Liver (tissue), 9 donors: ENCODE results near the gene KLF6. TPM values are rescaled to one million over a fixed set of nuclear protein-coding genes. Genes with fewer than 3 reads are reported as not detected.

Experiments
- DNase-seq: peaks from one replicate; pipeline ENCODE4 v3.0.0-alpha.2; 2017; ENCODE audit warnings: low spot score
- H3K27ac ChIP-seq, 2 donors: one replicate each; pipeline ENCODE4 v1.7.0; 2013; ENCODE audit warnings: inconsistent platforms in 2 of 2, low read length in 2 of 2, control low read depth in 1 of 2, low read depth in 1 of 2, mild to moderate bottlenecking in 1 of 2
- H3K27me3 ChIP-seq, 4 donors: one replicate each; pipeline versions ENCODE4 v1.6.1 to v1.7.0; 2013; ENCODE audit warnings: low read length in 3 of 4, inconsistent platforms in 1 of 4, mild to moderate bottlenecking in 1 of 4, moderate library complexity in 1 of 4; ENCODE audit not compliant: control insufficient read depth in 4 of 4, insufficient read depth in 4 of 4
- H3K36me3 ChIP-seq, 4 donors: one replicate each; pipeline versions ENCODE4 v1.6.1 to v1.7.0; 2013; ENCODE audit warnings: low read length in 3 of 4, mild to moderate bottlenecking in 3 of 4, low read depth in 1 of 4, moderate library complexity in 1 of 4; ENCODE audit not compliant: control insufficient read depth in 4 of 4, insufficient read depth in 3 of 4
- H3K4me1 ChIP-seq, 4 donors: one replicate each; pipeline versions ENCODE4 v1.6.1 to v1.7.0; 2013; ENCODE audit warnings: low read length in 3 of 4, mild to moderate bottlenecking in 3 of 4, moderate library complexity in 1 of 4; ENCODE audit not compliant: control insufficient read depth in 4 of 4, insufficient read depth in 4 of 4
- H3K4me3 ChIP-seq, 3 donors: one replicate each; pipeline versions ENCODE4 v1.6.1 to v1.7.0; 2013; ENCODE audit warnings: low read length in 3 of 3, control low read depth in 1 of 3, low read depth in 1 of 3, mild to moderate bottlenecking in 1 of 3
- H3K9ac ChIP-seq, 2 donors: one replicate each; pipeline ENCODE4 v1.7.0; 2013; ENCODE audit warnings: low read length in 2 of 2, mild to moderate bottlenecking in 2 of 2, moderate library complexity in 2 of 2, control low read depth in 1 of 2, low read depth in 1 of 2
- H3K9me3 ChIP-seq, 4 donors: one replicate each; pipeline versions ENCODE4 v1.6.1 to v1.7.0; 2013; ENCODE audit warnings: low read length in 3 of 4; ENCODE audit not compliant: control insufficient read depth in 4 of 4
- EGR1 ChIP-seq, 2 donors: IDR thresholded peaks; 2 replicates each; pipeline ENCODE4 v1.6.1; 2016 to 2018; ENCODE audit warnings: antibody characterized with exemption in 2 of 2, low read depth in 2 of 2
- FOXA1 ChIP-seq: IDR thresholded peaks from 2 replicates; pipeline ENCODE4 v1.6.1; 2016; ENCODE audit warnings: antibody characterized with exemption
- FOXA2 ChIP-seq: IDR thresholded peaks from 2 replicates; pipeline ENCODE4 v1.6.1; 2016; ENCODE audit warnings: antibody characterized with exemption
- GABPA ChIP-seq, 2 donors: IDR thresholded peaks in 1 of 2; conservative IDR thresholded peaks in 1 of 2; 2 replicates each; pipeline ENCODE4 v1.6.1; 2016; ENCODE audit warnings: antibody characterized with exemption in 2 of 2, mild to moderate bottlenecking in 1 of 2, moderate library complexity in 1 of 2
- HNF4A ChIP-seq, 2 donors: conservative IDR thresholded peaks; 2 replicates each; pipeline ENCODE4 v1.6.1; 2016; ENCODE audit warnings: antibody characterized with exemption in 2 of 2, mild to moderate bottlenecking in 2 of 2
- HNF4G ChIP-seq: IDR thresholded peaks from 2 replicates; pipeline ENCODE4 v1.6.1; 2016; ENCODE audit warnings: antibody characterized with exemption
- JUND ChIP-seq, 2 donors: IDR thresholded peaks; 2 replicates each; pipeline ENCODE4 v1.6.1; 2016; ENCODE audit warnings: antibody characterized with exemption in 2 of 2
- RAD21 ChIP-seq, 2 donors: IDR thresholded peaks; 2 replicates each; pipeline ENCODE4 v1.6.1; 2016; ENCODE audit warnings: antibody characterized with exemption in 2 of 2, mild to moderate bottlenecking in 2 of 2
- RXRA ChIP-seq, 2 donors: IDR thresholded peaks; 2 replicates each; pipeline ENCODE4 v1.6.1; 2017 to 2018; ENCODE audit warnings: antibody characterized with exemption in 2 of 2, mild to moderate bottlenecking in 1 of 2
- SP1 ChIP-seq: IDR thresholded peaks from 2 replicates; pipeline ENCODE4 v1.6.1; 2018; ENCODE audit warnings: antibody characterized with exemption, mild to moderate bottlenecking
- TAF1 ChIP-seq: conservative IDR thresholded peaks from 2 replicates; pipeline ENCODE4 v1.6.1; 2016; ENCODE audit warnings: antibody characterized with exemption, mild to moderate bottlenecking
- YY1 ChIP-seq: IDR thresholded peaks from 2 replicates; pipeline ENCODE4 v1.6.1; 2016; ENCODE audit warnings: antibody characterized with exemption, mild to moderate bottlenecking
- WGBS: extraction: QIAGEN DNeasy Blood & Tissue Kit; methylation state at CpG from one replicate; pipeline ENCODE4 v1.1.7; 2013; 5-methylcytosine and 5-hydroxymethylcytosine counted together
- polyA plus RNA-seq, 2 donors: library from polyadenylated mRNA; stranded (reverse) in 1 of 2; unstranded in 1 of 2; fragments of 200-250 nt in 1 of 2; fragments of >200 nt in 1 of 2; fragmentation: Nextera tagmentation in 1 of 2; extraction: Ambion mirVana in 1 of 2; gene quantifications; one replicate each; pipeline versions ENCODE4 v1.2.1 to v1.2.3, GENCODE V29; 2013 to 2015
- total RNA-seq, 2 donors: library from RNA; depleted of rRNA; stranded (reverse); fragments of >200 nt; gene quantifications; one replicate each; pipeline ENCODE4 v1.2.3, GENCODE V29; 2014
- TF ChIP-seq, protein P1 (sequence below): fragments of 150-350 bp; IDR thresholded peaks from 2 replicates; pipeline ENCODE4 v1.5.1; 2017; ENCODE audit warnings: improper control_type of control experiment, low read depth, low read length; ENCODE audit not compliant: missing input control
- TF ChIP-seq, protein P2 (sequence below): IDR thresholded peaks from 2 replicates; pipeline ENCODE4 v1.6.1; 2016; ENCODE audit warnings: antibody characterized with exemption
- TF ChIP-seq, protein P3 (sequence below): IDR thresholded peaks from 2 replicates; pipeline ENCODE4 v1.6.1; 2016; ENCODE audit warnings: antibody characterized with exemption
- TF ChIP-seq, protein P4 (sequence below): IDR thresholded peaks from 2 replicates; pipeline ENCODE4 v1.6.1; 2016; ENCODE audit warnings: antibody characterized with exemption, mild to moderate bottlenecking
- donor health status: healthy.
- donor health status: healthy.
- donor health status: healthy.
- donor health status: healthy.
- donor health status: healthy.

KLF6 gene
- total and polyA plus RNA-seq, 4 donors: 11.0 to 124 (median 22.2) TPM

DNA sequence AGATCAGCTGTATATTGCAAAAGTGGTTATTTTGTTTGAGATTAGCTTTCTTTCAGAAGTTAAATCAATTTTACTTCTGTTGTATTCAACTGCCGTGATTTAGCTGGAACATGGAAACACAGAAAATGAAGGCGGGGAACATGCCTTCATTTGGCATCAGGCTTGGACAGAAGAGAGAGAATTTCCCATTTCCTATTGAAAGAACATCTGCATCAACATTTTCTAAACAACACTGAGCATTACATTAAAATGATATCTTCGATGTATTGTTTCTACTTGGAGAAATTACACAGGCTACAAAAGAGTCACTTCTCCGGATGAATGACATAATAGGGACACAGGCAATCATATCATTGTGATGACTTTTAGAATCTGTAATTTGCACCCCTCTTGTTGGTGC, 46.6 kb upstream of the KLF6 start:
- TF ChIP-seq EGR1 (IDR thresholded peaks at IDR 0.05; ENCODE audit: low read depth in 2 of 2) (no peak), HNF4G (no peak)
- TF ChIP-seq, protein P1, sequence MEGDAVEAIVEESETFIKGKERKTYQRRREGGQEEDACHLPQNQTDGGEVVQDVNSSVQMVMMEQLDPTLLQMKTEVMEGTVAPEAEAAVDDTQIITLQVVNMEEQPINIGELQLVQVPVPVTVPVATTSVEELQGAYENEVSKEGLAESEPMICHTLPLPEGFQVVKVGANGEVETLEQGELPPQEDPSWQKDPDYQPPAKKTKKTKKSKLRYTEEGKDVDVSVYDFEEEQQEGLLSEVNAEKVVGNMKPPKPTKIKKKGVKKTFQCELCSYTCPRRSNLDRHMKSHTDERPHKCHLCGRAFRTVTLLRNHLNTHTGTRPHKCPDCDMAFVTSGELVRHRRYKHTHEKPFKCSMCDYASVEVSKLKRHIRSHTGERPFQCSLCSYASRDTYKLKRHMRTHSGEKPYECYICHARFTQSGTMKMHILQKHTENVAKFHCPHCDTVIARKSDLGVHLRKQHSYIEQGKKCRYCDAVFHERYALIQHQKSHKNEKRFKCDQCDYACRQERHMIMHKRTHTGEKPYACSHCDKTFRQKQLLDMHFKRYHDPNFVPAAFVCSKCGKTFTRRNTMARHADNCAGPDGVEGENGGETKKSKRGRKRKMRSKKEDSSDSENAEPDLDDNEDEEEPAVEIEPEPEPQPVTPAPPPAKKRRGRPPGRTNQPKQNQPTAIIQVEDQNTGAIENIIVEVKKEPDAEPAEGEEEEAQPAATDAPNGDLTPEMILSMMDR: no peak
- Histone ChIP-seq H3K36me3 (no peaks in the 10 kb centered on the region), H3K4me3 (no peak overlapping the region), H3K4me1 (peaks cover 0 to 6% (median 0%) of the 10 kb centered on the region in 4 donors), H3K9ac (no peak overlapping the region), H3K27ac (no peak overlapping the region), H3K9me3 (no peaks in the 10 kb centered on the region), H3K27me3 (no peaks in the 10 kb centered on the region)
- no peak for DNase-seq
- 87% methylated on average over 4 of the region's 4 CpGs for WGBS

DNA sequence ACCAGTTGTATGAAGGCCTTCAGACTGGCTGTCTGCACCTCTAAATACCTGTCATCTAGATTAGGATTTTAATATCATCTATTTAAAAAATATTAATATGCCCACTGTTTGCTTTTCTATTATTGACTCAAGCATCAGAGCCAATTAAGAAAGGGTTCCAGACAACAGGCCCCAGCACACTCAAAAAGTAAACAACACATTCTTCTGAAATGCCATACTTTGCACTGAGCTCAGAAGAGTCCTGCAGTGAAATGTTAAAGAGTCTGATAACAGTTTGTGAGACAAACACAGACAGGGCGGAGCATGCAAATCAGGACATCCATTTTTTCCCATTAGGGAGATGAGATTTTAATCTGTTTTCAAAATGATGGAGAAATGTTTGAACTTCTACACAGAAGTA, 45.9 kb upstream of the KLF6 start:
- Histone ChIP-seq H3K36me3 (no peaks in the 10 kb centered on the region), H3K27ac (no peak overlapping the region), H3K27me3 (no peaks in the 10 kb centered on the region), H3K9me3 (no peaks in the 10 kb centered on the region), H3K4me1 (peaks cover 0 to 6% (median 0%) of the 10 kb centered on the region in 4 donors), H3K9ac (no peak overlapping the region), H3K4me3 (no peak overlapping the region)
- peak in 1 of 2 donors; percentile 13 for TF ChIP-seq HNF4A (conservative IDR thresholded peaks at IDR 0.05)
- no peak for TF ChIP-seq HNF4G
- peak in 1 of 2 donors; percentile 32 for TF ChIP-seq RAD21 (IDR thresholded peaks at IDR 0.05)
- DNase-seq: no peak
- 84% methylated on average over 1 of the region's 1 CpG for WGBS

DNA sequence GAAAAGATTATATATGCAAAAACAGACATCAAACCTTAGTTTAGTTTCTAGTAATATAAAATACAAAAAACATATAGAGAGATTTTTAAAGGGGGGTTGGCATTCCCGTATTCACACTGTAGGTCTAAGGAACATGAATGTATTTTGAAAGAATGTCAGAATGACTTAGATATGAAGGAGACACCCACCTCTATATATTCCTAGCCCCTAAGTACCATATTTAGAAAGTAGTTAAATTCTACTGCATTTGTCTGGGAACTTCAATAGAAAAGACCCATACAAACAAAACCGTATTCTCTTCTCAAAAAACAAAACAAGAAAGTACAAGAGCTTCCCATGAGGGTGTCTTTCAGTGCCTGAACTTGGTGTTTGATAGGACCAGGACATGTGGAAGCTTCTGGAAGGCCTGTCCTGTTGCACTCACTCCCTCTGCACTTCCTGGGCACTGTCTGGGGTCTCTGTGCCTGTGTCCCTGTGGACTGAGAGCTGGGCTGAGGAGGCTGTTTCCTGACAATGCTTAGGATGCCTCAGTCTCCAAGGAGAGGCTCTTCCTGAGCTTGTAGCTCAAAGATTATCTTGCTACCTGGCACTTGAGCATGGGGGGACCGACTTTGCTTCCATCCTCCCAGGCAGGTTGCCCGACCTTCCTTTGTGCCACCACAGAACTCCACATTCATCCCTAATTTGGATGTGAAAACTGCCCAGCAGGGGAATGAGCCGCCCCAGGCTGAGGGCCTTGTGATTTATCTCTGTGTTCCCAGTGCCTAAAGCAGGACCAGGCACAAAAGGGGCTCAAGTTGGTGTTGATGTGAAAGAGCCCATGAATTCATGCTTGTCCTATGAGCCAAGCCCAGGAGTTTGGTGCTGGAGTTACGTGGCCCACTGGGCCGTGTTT, 44.4 kb upstream of the KLF6 start:
- peak overlapping the region; percentile 33 to 67 for H3K9ac ChIP-seq
- no peaks in the 10 kb centered on the region for H3K27me3 ChIP-seq
- H3K4me3 ChIP-seq: peak overlapping the region in 1 of 3 donors; percentile 25
- TF ChIP-seq SP1 (no peak), HNF4A (conservative IDR thresholded peaks at IDR 0.05) (no peak), RAD21 (IDR thresholded peaks at IDR 0.05) (no peak), TAF1 (no peak), HNF4G (no peak), FOXA1 (no peak), GABPA (IDR thresholded peaks at IDR 0.05 in 1 of 2, conservative IDR thresholded peaks at IDR 0.05 in 1 of 2) (no peak), YY1 (no peak), EGR1 (IDR thresholded peaks at IDR 0.05; ENCODE audit: low read depth in 2 of 2) (no peak), JUND (IDR thresholded peaks at IDR 0.05) (no peak), RXRA (IDR thresholded peaks at IDR 0.05) (no peak), FOXA2 (no peak)
- TF ChIP-seq, protein P2, sequence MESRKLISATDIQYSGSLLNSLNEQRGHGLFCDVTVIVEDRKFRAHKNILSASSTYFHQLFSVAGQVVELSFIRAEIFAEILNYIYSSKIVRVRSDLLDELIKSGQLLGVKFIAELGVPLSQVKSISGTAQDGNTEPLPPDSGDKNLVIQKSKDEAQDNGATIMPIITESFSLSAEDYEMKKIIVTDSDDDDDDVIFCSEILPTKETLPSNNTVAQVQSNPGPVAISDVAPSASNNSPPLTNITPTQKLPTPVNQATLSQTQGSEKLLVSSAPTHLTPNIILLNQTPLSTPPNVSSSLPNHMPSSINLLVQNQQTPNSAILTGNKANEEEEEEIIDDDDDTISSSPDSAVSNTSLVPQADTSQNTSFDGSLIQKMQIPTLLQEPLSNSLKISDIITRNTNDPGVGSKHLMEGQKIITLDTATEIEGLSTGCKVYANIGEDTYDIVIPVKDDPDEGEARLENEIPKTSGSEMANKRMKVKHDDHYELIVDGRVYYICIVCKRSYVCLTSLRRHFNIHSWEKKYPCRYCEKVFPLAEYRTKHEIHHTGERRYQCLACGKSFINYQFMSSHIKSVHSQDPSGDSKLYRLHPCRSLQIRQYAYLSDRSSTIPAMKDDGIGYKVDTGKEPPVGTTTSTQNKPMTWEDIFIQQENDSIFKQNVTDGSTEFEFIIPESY: no peak
- TF ChIP-seq, protein P3, sequence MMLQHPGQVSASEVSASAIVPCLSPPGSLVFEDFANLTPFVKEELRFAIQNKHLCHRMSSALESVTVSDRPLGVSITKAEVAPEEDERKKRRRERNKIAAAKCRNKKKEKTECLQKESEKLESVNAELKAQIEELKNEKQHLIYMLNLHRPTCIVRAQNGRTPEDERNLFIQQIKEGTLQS: no peak
- TF ChIP-seq, protein P4, sequence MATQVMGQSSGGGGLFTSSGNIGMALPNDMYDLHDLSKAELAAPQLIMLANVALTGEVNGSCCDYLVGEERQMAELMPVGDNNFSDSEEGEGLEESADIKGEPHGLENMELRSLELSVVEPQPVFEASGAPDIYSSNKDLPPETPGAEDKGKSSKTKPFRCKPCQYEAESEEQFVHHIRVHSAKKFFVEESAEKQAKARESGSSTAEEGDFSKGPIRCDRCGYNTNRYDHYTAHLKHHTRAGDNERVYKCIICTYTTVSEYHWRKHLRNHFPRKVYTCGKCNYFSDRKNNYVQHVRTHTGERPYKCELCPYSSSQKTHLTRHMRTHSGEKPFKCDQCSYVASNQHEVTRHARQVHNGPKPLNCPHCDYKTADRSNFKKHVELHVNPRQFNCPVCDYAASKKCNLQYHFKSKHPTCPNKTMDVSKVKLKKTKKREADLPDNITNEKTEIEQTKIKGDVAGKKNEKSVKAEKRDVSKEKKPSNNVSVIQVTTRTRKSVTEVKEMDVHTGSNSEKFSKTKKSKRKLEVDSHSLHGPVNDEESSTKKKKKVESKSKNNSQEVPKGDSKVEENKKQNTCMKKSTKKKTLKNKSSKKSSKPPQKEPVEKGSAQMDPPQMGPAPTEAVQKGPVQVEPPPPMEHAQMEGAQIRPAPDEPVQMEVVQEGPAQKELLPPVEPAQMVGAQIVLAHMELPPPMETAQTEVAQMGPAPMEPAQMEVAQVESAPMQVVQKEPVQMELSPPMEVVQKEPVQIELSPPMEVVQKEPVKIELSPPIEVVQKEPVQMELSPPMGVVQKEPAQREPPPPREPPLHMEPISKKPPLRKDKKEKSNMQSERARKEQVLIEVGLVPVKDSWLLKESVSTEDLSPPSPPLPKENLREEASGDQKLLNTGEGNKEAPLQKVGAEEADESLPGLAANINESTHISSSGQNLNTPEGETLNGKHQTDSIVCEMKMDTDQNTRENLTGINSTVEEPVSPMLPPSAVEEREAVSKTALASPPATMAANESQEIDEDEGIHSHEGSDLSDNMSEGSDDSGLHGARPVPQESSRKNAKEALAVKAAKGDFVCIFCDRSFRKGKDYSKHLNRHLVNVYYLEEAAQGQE: no peak
- TF ChIP-seq, protein P1: no peak

More for the DNA sequence above, 44.4 kb upstream of the KLF6 start:
- 85% methylated on average over 7 of the region's 7 CpGs for WGBS
- Histone ChIP-seq H3K9me3 (no peaks in the 10 kb centered on the region), H3K36me3 (no peaks in the 10 kb centered on the region), H3K4me1 (peaks cover 0 to 6% (median 0%) of the 10 kb centered on the region in 4 donors), H3K27ac (peak overlapping the region; percentile 46 to 57)
- DNase-seq: no peak
